GM21390 (cell line): ENCODE results near the gene GPC5.

Source experiments
- ATAC-seq: cut with Tn5 transposase; IDR thresholded peaks from one replicate; pipeline ENCODE4 v1.9.1; 2021; ENCODE audit not compliant: unreplicated experiment

GPC5 gene

DNA sequence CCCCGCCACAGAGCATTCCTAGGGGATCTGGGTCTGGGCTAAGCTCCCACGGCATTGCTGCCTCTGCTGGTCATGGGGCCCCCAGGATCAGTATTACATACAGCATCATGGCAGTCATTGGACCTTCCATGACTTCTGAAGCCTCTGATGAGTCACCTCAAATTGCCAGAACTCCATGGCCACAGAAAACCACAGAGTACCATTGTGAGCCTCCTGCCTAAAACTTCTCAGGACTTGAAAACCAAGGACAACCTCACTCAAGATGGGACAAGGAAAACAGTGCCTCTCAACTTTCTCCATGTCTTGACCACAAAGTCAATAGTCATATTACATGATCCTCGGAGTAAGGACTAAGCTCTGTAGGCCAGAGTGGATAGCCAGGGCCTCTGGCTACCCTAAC, 306.0 kb downstream of the GPC5 start:
- ATAC-seq, result no peak

DNA sequence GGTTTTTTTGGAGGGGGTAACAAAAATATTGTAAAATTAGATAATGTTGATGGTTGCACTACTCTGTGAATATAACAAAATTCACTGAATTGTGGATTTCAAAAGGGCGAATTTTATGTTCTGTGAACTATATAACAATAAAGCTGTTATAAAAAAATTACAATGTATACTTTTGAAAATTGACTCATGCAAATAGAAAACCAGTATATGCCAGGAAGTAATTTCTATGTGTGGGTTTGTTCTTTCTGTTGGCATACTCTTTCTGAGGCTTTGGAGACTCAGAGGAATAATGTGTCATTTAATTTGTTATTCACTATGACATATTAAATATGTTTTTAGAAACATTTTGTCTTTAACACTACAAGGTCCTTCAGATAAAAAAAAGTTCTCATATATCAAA, 310.1 kb downstream of the GPC5 start:
- ATAC-seq, result no peak

DNA sequence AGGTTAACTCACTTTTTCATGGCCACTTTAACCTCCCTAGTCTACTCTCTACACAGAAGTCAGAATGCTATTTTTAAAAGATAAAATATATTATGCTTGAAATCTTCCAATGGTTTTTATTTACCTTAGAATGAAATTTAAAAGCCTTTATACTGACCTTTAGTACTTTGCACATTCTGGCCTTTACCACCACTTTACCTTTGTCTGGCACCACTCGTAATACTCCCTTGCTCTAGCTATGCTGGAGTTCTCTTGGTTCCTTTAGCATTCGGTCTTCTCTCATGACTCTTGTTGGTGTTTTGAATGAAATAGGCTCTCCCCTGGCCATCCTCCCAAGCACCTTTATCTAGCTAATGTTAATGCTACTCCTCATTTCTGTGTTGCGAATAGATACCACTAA, 310.8 kb downstream of the GPC5 start:
- ATAC-seq, result no peak

DNA sequence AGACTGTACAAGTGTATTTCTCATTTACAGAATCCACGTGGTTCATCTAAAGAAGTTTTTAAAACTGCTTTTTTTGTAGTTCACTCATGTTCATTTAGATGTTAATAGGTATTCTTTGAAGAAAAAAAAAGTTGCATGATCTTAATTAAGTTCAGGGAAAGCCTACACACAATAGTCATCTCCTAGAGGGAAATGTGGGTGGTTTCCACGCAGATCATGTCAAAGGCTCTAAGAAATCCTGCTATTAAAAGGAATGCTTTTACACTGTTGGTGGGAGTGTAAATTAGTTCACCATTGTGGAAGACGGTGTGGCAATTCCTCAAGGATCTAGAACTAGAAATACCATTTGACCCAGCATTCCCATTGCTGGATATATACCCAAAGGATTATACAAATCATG, 312.3 kb downstream of the GPC5 start:
- ATAC-seq, result no peak

DNA sequence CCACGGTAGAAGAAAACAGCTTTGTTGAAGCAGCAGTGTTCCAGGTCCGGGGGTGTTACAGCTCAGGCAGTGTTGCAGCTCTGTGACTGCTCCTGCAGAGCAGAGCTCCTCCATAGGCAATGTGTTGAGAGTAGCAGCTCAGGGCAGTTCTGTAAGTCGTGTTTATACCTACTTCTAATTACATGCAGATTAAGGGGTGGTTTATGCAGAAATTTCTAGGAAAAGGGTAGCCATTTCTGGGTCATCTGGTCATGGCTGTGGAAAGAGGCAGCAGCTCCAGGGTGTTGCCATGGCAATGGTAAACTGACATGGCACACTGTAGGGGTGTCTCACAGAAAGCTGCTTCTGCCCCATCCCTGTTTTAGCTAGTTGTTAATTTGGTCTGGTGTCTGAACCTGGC, 316.4 kb downstream of the GPC5 start:
- ATAC-seq, result no peak

DNA sequence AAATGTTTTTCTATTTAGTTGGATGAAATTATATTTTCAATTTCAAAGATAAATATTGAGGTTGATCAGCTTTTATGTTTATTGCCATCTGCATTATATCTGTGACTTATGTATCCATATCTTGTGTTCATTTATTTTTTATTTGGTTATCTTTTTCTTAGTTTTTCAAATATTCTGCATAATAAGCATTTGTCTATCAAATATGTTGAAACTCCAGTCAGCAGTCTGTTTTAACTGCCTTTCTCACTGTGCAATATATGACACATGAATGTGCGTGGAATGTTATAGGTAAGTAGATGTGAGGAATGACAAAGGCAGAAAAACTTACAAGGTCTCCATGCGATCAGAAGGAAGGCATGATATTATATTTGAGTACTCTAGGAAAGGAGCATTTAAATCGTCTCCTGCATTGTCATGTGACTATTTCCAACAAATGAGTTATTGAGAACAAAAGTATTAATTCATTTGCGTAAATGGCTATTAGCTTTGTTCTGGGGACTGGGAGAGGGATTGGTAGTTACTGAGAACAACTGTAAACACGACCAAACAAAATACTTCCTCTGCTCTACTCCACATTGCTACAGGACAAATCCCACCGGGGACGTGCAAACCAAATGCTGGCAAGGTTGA, 318.1 kb downstream of the GPC5 start:
- no peak for ATAC-seq

DNA sequence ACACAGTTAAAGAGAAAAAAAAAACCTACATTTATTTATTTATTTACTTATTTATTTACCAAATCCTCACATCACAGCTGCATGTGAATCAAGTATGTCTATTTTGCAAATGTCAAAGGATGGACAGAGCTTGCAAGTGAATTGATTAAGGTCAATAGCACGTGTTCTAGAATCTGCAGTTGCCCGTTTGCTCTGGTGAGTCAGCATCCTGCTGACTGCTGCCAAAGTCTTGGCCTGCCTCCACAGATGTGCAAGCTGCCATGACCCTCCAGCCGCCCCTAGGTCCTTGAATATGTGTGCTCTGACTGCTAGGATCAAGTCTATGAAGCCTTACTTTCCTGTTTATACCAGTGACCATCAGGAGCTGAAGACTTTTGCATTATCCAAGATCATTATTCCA, 320.6 kb downstream of the GPC5 start:
- ATAC-seq, result no peak

DNA sequence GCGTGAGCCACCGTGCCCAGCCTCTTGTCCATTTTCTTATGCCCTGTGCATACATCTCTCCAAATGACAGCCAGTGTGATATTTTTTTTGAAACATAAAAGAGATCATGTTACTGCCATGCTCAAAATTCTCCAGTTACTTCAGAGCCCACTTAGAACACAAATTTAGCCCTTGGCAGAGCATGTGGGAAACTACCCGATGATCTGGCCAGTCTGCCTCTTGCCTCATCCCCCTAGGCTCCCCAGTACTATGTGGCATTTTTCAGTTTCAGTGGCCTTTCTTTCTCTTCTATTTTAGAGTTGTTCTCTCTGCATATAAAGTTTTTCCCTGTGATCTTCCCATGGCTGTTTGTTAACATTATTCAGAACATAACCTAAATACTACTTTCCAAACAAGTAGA, 323.0 kb downstream of the GPC5 start:
- no peak for ATAC-seq

DNA sequence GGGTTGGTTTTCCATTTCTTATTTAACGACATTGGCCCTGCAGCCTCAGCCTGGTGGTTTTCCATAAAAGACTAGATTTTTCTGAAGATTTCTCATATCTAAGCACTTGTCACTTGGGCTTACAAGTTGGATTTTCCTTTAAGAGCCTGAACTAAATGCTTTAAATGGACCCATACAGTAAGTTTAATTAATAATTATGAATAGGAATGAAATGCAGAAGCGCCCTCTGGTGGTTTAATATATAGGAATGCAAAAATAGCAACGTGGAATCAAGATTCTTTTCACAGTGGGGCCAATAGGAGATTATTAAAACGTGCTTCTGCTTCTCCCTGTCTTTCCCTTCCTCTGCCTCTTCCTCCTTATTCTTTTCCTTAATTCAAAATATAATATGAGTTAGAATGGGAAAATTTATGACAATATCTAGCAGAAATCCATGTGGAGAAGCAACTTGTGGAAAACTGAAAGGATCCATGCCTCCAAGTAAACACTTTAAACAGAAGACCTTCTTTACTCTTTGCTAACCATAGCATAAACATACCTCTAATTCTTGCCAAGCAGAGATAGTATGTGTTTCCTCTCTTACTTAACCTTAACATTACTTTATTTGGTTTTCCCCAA, 324.0 kb downstream of the GPC5 start:
- ATAC-seq, result no peak

DNA sequence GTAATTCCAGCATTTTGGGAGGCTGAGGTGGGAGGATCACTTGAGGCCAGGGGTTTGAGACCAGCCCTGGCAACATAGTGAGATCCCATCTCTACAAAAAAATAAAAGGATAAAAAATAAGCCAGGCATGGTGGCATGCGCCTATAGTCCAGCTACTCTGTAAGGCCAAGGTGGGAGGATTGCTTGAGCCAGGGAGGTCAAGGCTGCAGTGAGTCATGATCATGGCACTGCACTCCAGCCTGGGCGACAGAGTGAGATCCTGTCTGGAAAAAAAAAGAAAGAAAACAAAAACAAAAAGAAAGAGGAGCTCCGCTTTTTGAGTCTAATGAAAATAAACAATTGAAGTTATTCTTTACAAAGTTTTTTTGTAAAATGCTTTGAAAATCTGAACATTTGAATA, 326.2 kb downstream of the GPC5 start:
- no peak for ATAC-seq

DNA sequence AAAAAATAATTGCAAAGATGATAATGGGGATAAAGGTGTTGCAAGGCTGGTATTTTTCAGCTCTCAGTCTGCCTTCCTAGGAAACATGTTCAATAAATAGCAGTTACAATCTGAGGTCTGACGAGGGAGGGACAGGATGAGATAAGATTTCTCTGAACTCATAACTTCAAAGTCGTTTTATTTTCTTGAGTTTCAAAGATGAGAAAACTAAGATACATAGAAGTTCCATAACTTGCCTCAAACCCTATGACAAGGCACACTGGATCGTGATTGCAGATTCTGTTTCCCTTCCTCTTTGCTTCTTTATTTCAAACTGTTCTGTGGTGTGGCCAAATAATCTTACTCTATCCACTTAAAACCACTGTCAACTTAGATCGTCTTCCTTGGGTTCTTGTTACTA, 327.2 kb downstream of the GPC5 start:
- ATAC-seq, result no peak

DNA sequence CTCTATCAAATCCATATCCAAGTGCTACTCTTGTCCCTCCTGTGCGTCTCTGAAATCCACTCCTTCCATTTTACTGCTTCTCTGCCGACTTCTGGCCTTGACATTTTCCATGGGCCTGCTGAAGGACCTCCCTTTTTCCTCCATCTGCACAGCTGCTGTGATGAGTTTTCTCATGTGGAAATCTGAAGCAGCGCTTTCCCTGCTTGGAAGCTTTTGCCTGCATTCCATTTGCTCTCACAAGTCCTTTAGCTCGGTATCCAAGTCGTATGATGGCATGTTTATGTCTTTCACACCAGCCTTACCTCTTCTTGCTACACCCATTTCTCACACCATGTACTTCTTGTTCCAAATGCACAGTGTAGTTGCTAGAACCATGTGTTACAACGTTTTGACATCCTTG, 328.2 kb downstream of the GPC5 start:
- no peak for ATAC-seq

DNA sequence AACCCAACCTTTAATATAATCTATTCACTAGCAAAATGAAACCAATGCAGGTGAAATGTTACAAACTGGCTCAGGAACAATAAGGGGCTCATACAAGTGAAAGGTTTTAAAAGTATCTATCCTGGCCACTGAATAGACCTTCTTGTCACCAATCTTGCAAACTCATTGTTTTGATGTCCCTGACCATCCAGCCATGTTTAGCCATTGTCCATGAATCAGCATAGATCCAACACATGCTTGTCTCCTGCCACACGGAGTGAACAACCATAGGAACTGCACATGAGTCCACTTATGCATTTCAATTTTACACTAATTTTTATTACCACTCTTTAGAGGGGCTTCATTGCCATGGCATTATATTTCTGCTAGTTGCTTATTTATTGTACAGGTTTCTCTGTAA, 331.4 kb downstream of the GPC5 start:
- ATAC-seq, result no peak

DNA sequence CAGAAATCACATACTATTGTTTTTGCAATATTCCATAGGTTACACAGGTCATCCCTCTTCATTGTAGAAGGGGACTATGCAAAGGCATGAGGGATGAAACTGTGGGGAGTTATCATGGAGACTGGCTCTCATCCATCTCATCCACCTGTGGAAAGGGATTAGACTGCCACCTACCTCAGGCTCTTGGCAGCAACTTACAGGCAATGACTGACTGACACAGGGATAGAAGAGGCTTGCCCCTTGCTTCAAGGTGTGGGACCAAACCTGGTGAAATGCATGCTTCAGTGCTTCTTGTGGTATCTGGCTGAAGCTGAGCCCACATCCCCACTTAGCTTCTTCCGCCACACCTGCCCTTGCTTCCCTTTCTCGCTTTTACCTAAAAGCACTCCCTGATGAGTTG, 341.3 kb downstream of the GPC5 start:
- no peak for ATAC-seq

DNA sequence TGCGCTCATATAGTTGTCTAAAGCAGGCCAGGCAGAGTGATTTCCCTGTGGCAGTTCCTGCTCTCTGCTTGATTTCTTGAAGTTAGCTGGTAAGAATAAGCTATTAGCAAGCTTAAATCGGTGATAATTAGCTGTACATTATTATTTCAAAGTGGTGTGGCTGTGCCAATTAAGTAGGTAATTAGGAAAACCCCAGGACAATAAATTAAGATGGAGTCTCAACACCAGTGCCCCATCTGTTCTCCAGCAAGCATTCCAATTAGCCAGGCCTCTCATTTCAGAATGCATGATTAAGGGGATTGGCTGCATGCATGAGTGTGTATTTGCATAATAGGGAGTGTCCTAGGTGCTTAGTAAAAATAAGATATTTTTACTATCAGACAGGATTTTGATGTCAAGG, 342.3 kb downstream of the GPC5 start:
- no peak for ATAC-seq

DNA sequence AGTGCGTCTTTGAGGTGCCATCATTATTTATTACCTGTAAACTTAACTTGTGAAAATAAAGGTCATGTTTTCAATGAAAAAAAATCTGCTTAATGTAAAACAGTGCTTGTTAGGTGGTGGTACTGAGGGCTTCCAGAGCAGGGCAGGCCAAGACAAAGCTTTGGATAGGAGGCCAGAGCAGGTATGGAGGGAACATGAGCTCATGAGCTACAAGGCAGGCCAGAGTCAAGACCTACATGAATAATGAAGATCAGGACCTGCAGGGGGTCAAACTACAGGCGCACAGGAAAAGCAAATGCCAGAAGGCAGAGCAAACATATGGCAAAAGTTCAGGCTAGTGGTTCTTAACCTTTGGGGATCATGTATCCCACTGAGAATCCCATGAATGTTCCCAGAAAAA, 343.5 kb downstream of the GPC5 start:
- ATAC-seq, result no peak

DNA sequence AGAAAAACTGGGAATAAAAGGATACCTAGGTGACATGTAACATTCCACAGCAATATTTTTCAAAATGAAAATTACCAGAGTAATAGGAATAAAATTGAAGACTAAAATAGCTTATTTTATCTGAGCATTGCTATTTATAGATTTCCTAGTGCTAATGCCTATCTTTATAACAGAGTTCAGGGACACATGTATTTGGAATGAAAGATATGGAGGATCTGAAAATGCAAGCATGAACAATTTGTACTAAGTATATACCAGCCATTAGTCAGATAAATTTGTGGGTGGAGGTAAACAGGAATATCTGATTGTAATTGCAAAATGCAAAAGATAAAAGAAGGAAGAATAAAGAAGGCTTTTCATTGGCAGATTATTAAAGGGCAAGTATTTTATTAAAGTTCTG, 345.9 kb downstream of the GPC5 start:
- ATAC-seq, result no peak

DNA sequence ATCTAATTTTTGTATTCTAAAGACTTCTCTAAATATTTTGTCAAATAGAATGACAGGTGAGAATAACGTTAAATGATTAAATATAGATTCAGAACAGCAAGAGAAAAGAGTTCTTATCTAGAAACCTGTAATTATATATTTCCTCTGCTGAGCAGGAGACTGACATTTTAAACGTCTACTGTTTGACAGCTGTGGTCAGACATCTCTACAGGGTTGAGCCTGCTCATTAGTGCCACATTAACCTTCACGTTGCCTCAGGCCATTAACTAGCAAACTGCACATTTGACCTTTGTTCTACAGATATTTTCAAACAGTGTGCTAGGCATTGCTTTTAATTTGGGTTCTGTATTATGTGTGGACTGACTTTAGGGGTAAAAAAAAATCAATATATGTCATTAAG, 347.5 kb downstream of the GPC5 start:
- ATAC-seq, result no peak

DNA sequence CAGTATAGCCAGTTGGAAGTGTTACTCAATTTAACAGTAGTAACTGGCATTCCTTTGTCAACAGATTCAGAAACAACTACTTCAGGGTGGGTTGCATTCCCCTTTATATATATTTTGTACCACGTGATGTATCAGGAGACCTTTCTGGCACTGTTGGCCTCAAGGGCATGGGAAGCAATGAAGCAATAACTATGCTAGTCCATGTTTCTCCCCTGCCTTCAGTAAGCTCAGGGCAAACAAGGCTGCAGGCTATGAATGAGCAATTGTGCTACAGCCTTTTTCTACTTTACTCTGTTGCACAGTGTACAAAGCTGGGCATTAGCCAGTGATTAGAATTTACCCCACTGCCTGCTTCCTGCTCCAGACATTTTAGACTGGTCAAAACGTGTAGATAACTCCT, 348.8 kb downstream of the GPC5 start:
- no peak for ATAC-seq

DNA sequence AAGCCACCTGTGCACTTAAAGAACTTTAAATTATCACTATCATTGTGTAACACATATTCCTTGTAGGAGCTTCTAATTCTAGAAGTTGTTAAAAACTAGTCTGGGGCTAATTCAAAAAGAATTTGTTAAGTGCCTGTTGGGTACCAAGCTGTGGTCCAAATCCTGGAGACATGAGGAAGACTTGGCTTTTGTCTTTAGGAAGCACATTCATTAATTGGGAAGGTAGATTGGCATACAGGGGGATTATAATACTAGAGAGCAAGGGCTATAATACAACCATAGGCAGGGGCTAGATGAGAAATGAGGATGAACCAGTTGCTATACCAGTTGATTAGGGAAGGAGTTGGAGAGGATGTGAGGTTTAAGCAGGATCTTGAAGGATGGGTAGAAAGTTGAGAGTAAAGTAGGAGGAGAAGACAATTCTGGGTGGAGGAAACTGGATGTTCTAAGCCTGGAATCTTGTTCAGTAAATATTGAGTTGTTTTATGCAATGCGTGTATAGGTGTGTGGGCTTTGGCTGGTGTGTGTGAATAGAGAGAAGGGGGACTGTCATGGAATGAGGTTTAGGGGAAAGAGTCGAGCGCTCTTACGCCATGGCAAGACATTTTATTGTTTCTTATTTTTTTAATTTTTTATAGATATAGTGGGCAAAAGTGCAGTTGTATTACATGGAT, 350.1 kb downstream of the GPC5 start:
- ATAC-seq, result no peak

DNA sequence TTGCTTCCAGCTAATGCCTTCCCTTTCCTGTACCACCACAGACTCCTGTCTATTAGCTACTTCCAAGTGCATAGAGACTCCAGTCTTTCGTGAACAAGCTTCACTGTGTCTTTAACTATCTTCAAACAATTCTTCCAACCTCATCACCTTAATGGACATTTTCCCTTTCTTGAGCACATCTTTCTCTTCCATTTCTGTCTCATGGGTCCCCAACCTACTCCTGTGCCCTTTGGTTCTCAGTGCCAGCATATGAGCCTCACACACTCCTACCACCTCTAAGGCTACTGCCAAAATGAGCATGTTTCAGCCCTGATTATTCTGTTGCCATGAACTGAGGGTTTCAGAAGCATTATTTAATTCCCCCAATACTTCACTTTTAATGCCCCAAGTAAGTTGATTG, 360.3 kb downstream of the GPC5 start:
- no peak for ATAC-seq

DNA sequence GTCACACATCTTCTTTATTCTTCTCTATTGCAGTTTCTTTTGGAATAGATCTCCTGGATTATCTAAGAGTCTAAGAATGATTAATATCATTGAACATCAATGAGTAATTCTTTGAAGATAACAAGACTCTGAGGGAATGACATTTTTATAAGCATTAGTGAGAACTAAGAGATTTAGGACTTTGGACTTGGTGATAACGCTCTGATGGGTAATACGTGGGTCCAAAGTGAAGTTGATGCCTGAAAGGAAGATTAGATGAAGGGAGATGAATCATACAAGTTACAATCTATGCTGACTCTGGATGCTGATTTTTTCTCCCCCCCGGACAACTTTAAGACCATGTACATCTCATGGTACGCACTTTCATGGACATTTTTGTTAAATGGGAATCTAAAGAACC, 364.5 kb downstream of the GPC5 start:
- ATAC-seq, result no peak

DNA sequence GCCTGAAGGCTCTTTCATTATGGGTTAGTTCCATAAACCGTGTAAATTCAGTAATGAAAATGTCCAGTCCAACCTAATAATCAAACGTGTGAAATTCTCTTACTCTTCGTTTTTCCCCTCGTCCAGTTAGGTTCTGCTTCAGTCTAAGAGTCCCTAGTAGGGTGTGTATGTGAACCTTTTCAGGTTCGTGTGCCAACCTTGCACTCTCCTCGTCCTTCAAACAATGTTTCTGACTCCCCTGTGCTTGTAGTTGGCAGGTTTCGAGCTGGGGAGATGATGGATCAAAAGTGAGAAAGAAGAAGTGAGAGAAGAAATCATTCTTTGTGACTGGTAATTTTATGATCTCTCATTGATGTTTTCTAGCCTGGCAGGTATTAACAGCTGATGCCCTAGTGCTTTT, 366.1 kb downstream of the GPC5 start:
- no peak for ATAC-seq
